ENCODE results near the gene SCFD2. TPM values are rescaled to one million over a fixed set of nuclear protein-coding genes. Genes with fewer than 3 reads are reported as not detected.

The SCFD2 gene
- total and polyA plus RNA-seq, 2 of the 8 experiments (the other 6 are each of a cell fraction or from before 2014, with no cell fraction given), result 6.2 to 10.2 TPM

DNA sequence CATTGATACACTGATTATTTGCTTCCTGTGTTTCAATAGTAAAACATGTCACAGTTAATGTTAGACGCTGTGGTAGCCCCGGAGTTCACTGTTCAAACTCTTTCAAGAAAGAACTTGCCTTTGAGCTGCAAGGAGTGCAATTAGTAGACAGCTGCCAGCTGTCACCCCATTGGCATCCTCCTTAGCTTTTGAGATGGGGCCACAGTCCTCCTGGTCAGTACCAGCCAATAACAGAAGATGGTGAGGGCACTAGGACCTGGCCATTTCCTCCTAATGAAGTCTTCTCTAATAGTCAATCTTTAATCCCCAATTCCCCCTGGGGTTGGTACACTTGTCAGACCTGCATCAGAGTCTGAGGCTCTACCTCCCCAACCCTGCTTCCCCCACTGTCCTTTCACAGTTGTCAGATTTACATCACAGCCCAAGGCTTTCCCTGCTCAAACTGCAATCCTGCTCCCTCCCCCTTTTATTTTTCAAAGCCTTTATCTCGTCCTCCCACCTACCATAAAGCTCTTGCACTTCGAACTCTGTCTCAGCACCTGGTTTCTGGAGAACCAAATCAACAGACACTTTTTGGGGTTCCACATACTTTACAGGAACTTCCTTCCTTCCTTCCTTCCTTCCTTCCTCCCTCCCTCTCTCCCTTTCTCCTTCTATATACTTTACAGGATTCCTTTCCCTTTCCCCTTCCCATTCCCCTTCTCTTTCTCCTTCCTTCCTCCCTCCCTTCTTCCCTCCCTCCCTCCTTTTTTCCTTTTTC is 321.8 kb downstream of the SCFD2 start (continued):
- TF ChIP-seq, protein P1, sequence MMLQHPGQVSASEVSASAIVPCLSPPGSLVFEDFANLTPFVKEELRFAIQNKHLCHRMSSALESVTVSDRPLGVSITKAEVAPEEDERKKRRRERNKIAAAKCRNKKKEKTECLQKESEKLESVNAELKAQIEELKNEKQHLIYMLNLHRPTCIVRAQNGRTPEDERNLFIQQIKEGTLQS (IDR thresholded peaks at IDR 0.05; ENCODE audit: insufficient read depth, low read depth, low read length), result no peak
- TF ChIP-seq CHD1 (IDR thresholded peaks at IDR 0.05; ENCODE audit: low read depth, low read length), result no peak

Data from H1 (cell line).